ENCODE measurements around the gene DCBLD1. TPM values are rescaled to one million over a fixed set of nuclear protein-coding genes. Genes with fewer than 3 reads are reported as not detected.

The DCBLD1 gene
- total RNA-seq, 1 experiment from 2014 or later, result 1.5 TPM

- no peak for DNase-seq (ENCODE audit: low spot score)
- peaks cover 62% of the 10 kb centered on the region for H3K27me3 ChIP-seq (replicated peaks; ENCODE audit: insufficient read depth, low read depth, low read length, poor library complexity)
- H3K27ac ChIP-seq (ENCODE audit: low read depth, low read length, poor library complexity, severe bottlenecking), result no peak overlapping the region
- no peaks in the 10 kb centered on the region for H3K36me3 ChIP-seq (ENCODE audit: insufficient read depth, low read length, poor library complexity, severe bottlenecking)
- no TSS peak for BruUV-seq (replicated peaks)
- POLR2A ChIA-PET (ENCODE audit: low non-redundant PET), result interaction anchor here (0.6 kb wide), 1 partner anchor 67 kb away, joined by 10 read pairs; no protein-coding TSS in a partner anchor
- H3K4me3 ChIP-seq (ENCODE audit: low read depth, low read length, poor library complexity, severe bottlenecking), result no peak overlapping the region
- intact Hi-C loops (cut with micrococcal nuclease; ENCODE audit: unreplicated experiment), result no loop called here
- no peaks in the 10 kb centered on the region for H3K9me3 ChIP-seq (ENCODE audit: low read depth, low read length, poor library complexity, severe bottlenecking)
- CTCF ChIA-PET, result no interaction called here
- H3K4me1 ChIP-seq (ENCODE audit: insufficient read depth, low read length, poor library complexity, severe bottlenecking), result no peaks in the 10 kb centered on the region
- TF ChIP-seq EZH2 (IDR thresholded peaks at IDR 0.05; ENCODE audit: borderline replicate concordance, low read depth, low read length, poor library complexity, severe bottlenecking), result no peak
- no peak for TF ChIP-seq CTCF (conservative IDR thresholded peaks at IDR 0.05; ENCODE audit: low read depth, low read length)
These were observed 1.7 kb downstream of the DCBLD1 start for GRCh38 chr6:117484052-117484646.

DNA sequence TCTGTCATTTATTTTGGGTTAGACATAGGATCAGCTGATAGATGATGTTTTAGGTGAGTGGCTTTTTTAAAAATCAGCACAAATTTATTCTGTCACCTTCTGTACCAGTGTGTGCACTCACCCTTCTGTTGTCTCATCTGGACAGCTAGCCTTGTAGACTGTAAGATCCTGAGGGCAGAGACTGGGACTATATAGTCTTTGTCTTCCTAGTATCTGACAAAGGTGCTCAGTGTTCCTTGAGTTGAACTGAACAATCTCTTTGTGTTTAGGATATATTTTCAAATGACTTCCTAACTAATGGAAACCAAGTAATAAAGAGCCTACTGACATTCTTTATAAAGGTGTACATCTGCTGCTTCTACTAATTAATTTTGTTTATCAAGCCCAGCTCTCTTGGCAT is 3.0 kb downstream of the DCBLD1 start:
- intact Hi-C loops (cut with micrococcal nuclease; ENCODE audit: unreplicated experiment), result no loop called here
- H3K4me3 ChIP-seq (ENCODE audit: low read depth, low read length, poor library complexity, severe bottlenecking), result no peak overlapping the region
- no TSS peak for BruUV-seq (replicated peaks)
- DNase-seq (ENCODE audit: low spot score), result no peak
- ChIA-PET POLR2A (ENCODE audit: low non-redundant PET) (no interaction called here), CTCF (no interaction called here)
- H3K27ac ChIP-seq (ENCODE audit: low read depth, low read length, poor library complexity, severe bottlenecking), result no peak overlapping the region
- H3K9me3 ChIP-seq (ENCODE audit: low read depth, low read length, poor library complexity, severe bottlenecking), result no peaks in the 10 kb centered on the region
- no peaks in the 10 kb centered on the region for H3K4me1 ChIP-seq (ENCODE audit: insufficient read depth, low read length, poor library complexity, severe bottlenecking)
- peaks cover 51% of the 10 kb centered on the region for H3K27me3 ChIP-seq (replicated peaks; ENCODE audit: insufficient read depth, low read depth, low read length, poor library complexity)
- no peaks in the 10 kb centered on the region for H3K36me3 ChIP-seq (ENCODE audit: insufficient read depth, low read length, poor library complexity, severe bottlenecking)
- TF ChIP-seq CTCF (conservative IDR thresholded peaks at IDR 0.05; ENCODE audit: low read depth, low read length), result no peak

DNA sequence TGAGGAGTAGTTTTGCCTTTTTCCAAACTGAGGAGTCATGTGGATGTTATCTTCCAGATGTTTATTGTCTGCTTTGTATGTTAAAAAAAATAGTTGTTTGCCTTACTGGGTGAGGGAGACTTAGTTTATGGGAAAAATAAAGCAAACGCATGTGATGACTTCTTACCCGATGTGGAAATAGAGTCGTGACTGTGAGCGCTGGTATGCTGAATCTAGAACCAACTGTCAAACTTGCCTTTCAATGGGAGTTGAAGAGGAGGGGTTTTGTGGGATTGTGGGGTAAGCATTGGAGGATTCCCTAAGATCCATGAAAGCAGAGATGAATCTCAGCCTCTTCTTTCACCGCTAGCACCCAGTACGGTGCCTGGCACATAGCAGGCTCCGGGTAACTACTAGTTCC is 5.3 kb downstream of the DCBLD1 start:
- Histone ChIP-seq H3K36me3 (ENCODE audit: insufficient read depth, low read length, poor library complexity, severe bottlenecking) (no peaks in the 10 kb centered on the region), H3K4me1 (ENCODE audit: insufficient read depth, low read length, poor library complexity, severe bottlenecking) (no peaks in the 10 kb centered on the region), H3K27ac (ENCODE audit: low read depth, low read length, poor library complexity, severe bottlenecking) (no peak overlapping the region), H3K9me3 (ENCODE audit: low read depth, low read length, poor library complexity, severe bottlenecking) (no peaks in the 10 kb centered on the region), H3K27me3 (replicated peaks; ENCODE audit: insufficient read depth, low read depth, low read length, poor library complexity) (peaks cover 33% of the 10 kb centered on the region), H3K4me3 (ENCODE audit: low read depth, low read length, poor library complexity, severe bottlenecking) (no peak overlapping the region)
- intact Hi-C loops (cut with micrococcal nuclease; ENCODE audit: unreplicated experiment), result no loop called here
- no peak for TF ChIP-seq CTCF (conservative IDR thresholded peaks at IDR 0.05; ENCODE audit: low read depth, low read length)
- TF ChIP-seq EZH2 (IDR thresholded peaks at IDR 0.05; ENCODE audit: borderline replicate concordance, low read depth, low read length, poor library complexity, severe bottlenecking), result no peak
- BruUV-seq (replicated peaks), result no TSS peak
- DNase-seq (ENCODE audit: low spot score), result no peak
- ChIA-PET CTCF (no interaction called here), POLR2A (ENCODE audit: low non-redundant PET) (no interaction called here)

All from A673 (cell line).